Esophagus squamous epithelium (tissue), 4 donors: ENCODE results near the gene PJVK.

Experiments
- CTCF ChIP-seq, 6 experiments: fragments of 450-650 bp in 4 of 6; fragments of 200-600 bp in 2 of 6; sonication (generic) in 2 of 6; IDR thresholded peaks; one replicate each; pipeline ENCODE4 v1.5.1; 2016 to 2019; ENCODE audit warnings: antibody characterized with exemption in 6 of 6, mild to moderate bottlenecking in 4 of 6, moderate library complexity in 4 of 6
- POLR2A ChIP-seq, 4 donors: fragments of 450-650 bp; IDR thresholded peaks; one replicate each; pipeline ENCODE4 v1.6.1; 2017; ENCODE audit warnings: antibody characterized with exemption in 4 of 4, mild to moderate bottlenecking in 4 of 4, moderate library complexity in 3 of 4

DNA sequence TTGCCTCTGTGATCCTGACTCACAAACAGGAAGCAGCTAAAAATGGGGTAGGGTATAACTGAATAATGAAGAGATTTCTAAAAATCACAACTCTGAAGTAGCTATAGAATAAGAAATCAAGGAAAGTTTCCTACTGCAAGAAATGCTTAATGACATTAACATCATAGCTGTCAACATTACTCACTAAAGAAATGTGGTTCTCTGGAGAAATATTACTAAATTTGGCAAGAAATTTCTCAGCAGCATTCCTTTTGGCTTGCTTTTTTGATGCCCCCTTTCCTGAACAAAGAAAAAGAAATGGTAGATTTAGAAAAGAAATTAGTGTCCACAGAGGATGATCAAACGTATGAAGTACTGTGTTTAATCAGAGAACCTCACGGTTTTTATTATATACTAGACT lies 9.8 kb upstream of the PJVK start:
- TF ChIP-seq CTCF (IDR thresholded peaks at IDR 0.05) = no peak
- no peak for TF ChIP-seq POLR2A (IDR thresholded peaks at IDR 0.05)
